GM12878 (cell line): ENCODE measurements around the gene PREX1. TPM values are rescaled to one million over a fixed set of nuclear protein-coding genes. Genes with fewer than 3 reads are reported as not detected.
A peak's percentile ranks its signal among the peaks of the same experiment; 100 is the strongest.

Experiments used
- ATAC-seq: fragments of 200-7000 bp; cut with Tn5 transposase; 3 replicates; pipeline ENCODE4 v1.9.1; 2020; ENCODE audit warnings: mild to moderate bottlenecking, moderate library complexity
- BruUV-seq: library from RNA; stranded (reverse); fragments of 400-500 nt; replicated peaks from 2 replicates; lab custom pipeline; 2021; lab: Mats Ljungman, UMichigan
- CTCF ChIA-PET: fragments of 300-600 bp; sonication (Branson Sonifier 250); formaldehyde crosslinking; extraction: SDS; loops from one replicate; lab custom pipeline; 2021; ENCODE audit warnings: inconsistent platforms; lab: Yijun Ruan, JAX
- POLR2A ChIA-PET: fragments of 350-600 bp; formaldehyde crosslinking; extraction: SDS; loops from one replicate; lab custom pipeline; 2021; ENCODE audit warnings: inconsistent platforms; lab: Charles Lee
- RAD21 ChIA-PET: fragments of 300-600 bp; sonication (Branson Sonifier 250); formaldehyde crosslinking; loops from one replicate; lab custom pipeline; 2023; ENCODE audit warnings: antibody characterized with exemption; ENCODE audit not compliant: unreplicated experiment; lab: Charles Lee
- SMC1A ChIA-PET: fragments of 300-600 bp; sonication (Branson Sonifier 250); formaldehyde crosslinking; loops from one replicate; lab custom pipeline; 2023; ENCODE audit not compliant: unreplicated experiment, uncharacterized antibody; lab: Charles Lee
- DNase-seq: peaks from one replicate; pipeline ENCODE4 v3.0.0-alpha.2; 2011; ENCODE audit warnings: low read depth, low spot score
- FAIRE-seq: peaks from 3 replicates; lab custom pipeline; 2011; peaks lifted over from hg19 to GRCh38; lab: Jason Lieb, UNC
- H2AFZ ChIP-seq: 2 replicates; pipeline ENCODE4 v1.6.0; 2011; ENCODE audit warnings: low read depth, low read length, control low read depth; ENCODE audit not compliant: control insufficient read depth
- H3K27ac ChIP-seq: 2 replicates; pipeline ENCODE4 v1.5.1; 2011; ENCODE audit warnings: control low read depth; ENCODE audit not compliant: control insufficient read depth, insufficient read depth
- H3K27me3 ChIP-seq, 2 experiments: replicated peaks in 1 of 2; 2 replicates each; pipeline versions ENCODE4 v1.6.0 to v1.6.1; 2011; ENCODE audit warnings: low read length in 1 of 2; ENCODE audit not compliant: control insufficient read depth in 2 of 2, insufficient read depth in 2 of 2
- H3K36me3 ChIP-seq, 2 experiments: 2 replicates each; pipeline ENCODE4 v1.5.1; 2011; ENCODE audit warnings: low read length in 1 of 2; ENCODE audit not compliant: control insufficient read depth in 2 of 2, insufficient read depth in 2 of 2
- H3K4me1 ChIP-seq: 2 replicates; pipeline ENCODE4 v1.6.1; 2011; ENCODE audit warnings: mild to moderate bottlenecking, low read length, moderate library complexity, mixed read lengths; ENCODE audit not compliant: control insufficient read depth, insufficient read depth
- H3K4me2 ChIP-seq: 2 replicates; pipeline ENCODE4 v1.6.0; 2011; ENCODE audit warnings: control low read depth; ENCODE audit not compliant: control insufficient read depth, insufficient read depth
- H3K4me3 ChIP-seq: fragments of 200-600 bp; sonication (generic); 2 replicates; pipeline ENCODE4 v1.5.1; 2016
- H3K79me2 ChIP-seq: 2 replicates; pipeline ENCODE4 v1.6.0; 2011; ENCODE audit warnings: low read length; ENCODE audit not compliant: control insufficient read depth, insufficient read depth
- H3K9ac ChIP-seq: 2 replicates; pipeline ENCODE4 v1.8.0; 2011; ENCODE audit warnings: low read length, control low read depth, mixed read lengths; ENCODE audit not compliant: control insufficient read depth, insufficient read depth
- H3K9me3 ChIP-seq: replicated peaks from 3 replicates; pipeline ENCODE4 v1.5.1; 2011; ENCODE audit warnings: mild to moderate bottlenecking, low read length; ENCODE audit not compliant: control insufficient read depth, insufficient read depth
- H4K20me1 ChIP-seq: 2 replicates; pipeline ENCODE4 v1.6.0; 2011; ENCODE audit not compliant: control insufficient read depth, insufficient read depth
- EED ChIP-seq: sonication (generic); IDR thresholded peaks from 2 replicates; pipeline ENCODE4 v1.6.1; 2016; ENCODE audit warnings: antibody characterized with exemption, low read depth
- FOXK2 ChIP-seq: fragments of 450-650 bp; IDR thresholded peaks from 2 replicates; pipeline ENCODE4 v1.6.1; 2017; ENCODE audit warnings: mild to moderate bottlenecking, moderate library complexity
- KAT2A ChIP-seq: conservative IDR thresholded peaks from 2 replicates; pipeline ENCODE4 v1.6.1; 2011; ENCODE audit warnings: low read depth, low read length; ENCODE audit not compliant: control insufficient read depth
- NFIC ChIP-seq: IDR thresholded peaks from 2 replicates; pipeline ENCODE4 v1.6.1; 2012; ENCODE audit warnings: low read depth, mild to moderate bottlenecking, inconsistent platforms, low read length, moderate library complexity
- SP1 ChIP-seq: IDR thresholded peaks from one replicate; pipeline ENCODE4 v1.6.1; 2011; ENCODE audit warnings: low read depth, low read length
- TCF7 ChIP-seq: IDR thresholded peaks from 2 replicates; pipeline ENCODE4 v1.6.1; 2014; ENCODE audit warnings: antibody characterized with exemption, borderline replicate concordance
- ZNF384 ChIP-seq: IDR thresholded peaks from 2 replicates; pipeline ENCODE4 v1.6.1; 2012; ENCODE audit warnings: low read depth, mild to moderate bottlenecking, low read length, improper control_type of control experiment, borderline replicate concordance
- WGBS: methylation state at CpG from one replicate; pipeline ENCODE4 v1.1.6; 2016; ENCODE audit warnings: low lambda C conversion rate; ENCODE audit not compliant: insufficient replicate concordance, insufficient coverage; ENCODE audit errors: missing lambda C conversion rate; 5-methylcytosine and 5-hydroxymethylcytosine counted together
- in situ Hi-C: fragments of 300-500 bp; cut with MboI; formaldehyde crosslinking; loops from 9 replicates; pipeline ENCODE4 v1.14.3; 2018; ENCODE audit warnings: mixed read lengths
- intact Hi-C: fragments of 100-400 bp; cut with micrococcal nuclease; formaldehyde crosslinking; loops from one replicate; pipeline ENCODE4 v1.14.2; 2022; ENCODE audit not compliant: unreplicated experiment
- polyA plus RNA-seq, 11 experiments: library from polyadenylated mRNA; depleted of rRNA in 4 of 11; unstranded in 6 of 11; stranded (reverse) in 5 of 11; fragments of >200 nt; fragmentation: Nextera tagmentation in 4 of 11; fragmentation: Illumina TruSeq in 1 of 11; extraction: Ambion mirVana in 4 of 11; extraction: Trizol in 1 of 11; gene quantifications; 1 replicate in 1 of 11; 2 replicates in 10 of 11; pipeline versions ENCODE4 v1.2.1 to v1.2.3, GENCODE V29; 2011 to 2016; ENCODE audit warnings: inconsistent platforms in 2 of 11, missing spikeins in 2 of 11, low read depth in 1 of 11
- total RNA-seq, 4 experiments: library from RNA; depleted of rRNA in 3 of 4; stranded (reverse); fragments of >200 nt in 3 of 4; fragmentation: Illumina TruSeq in 1 of 4; extraction: Trizol in 1 of 4; gene quantifications; 2 replicates each; pipeline versions ENCODE4 v1.2.1 to v1.2.3, GENCODE V29; 2013 to 2021
- TF ChIP-seq, protein P1 (sequence below): IDR thresholded peaks from 2 replicates; pipeline ENCODE4 v1.6.1; 2012; ENCODE audit warnings: improper control_type of control experiment, low read depth, low read length; ENCODE audit not compliant: insufficient replicate concordance
- TF ChIP-seq, protein P2 (sequence below): IDR thresholded peaks from 2 replicates; pipeline ENCODE4 v1.6.1; 2012; ENCODE audit warnings: low read length, inconsistent platforms
- TF ChIP-seq, protein P3 (sequence below): fragments of 150-350 bp; IDR thresholded peaks from 2 replicates; pipeline ENCODE4 v1.6.1; 2014; ENCODE audit warnings: mild to moderate bottlenecking, low read depth, low read length

PREX1 gene
- total and polyA plus RNA-seq, 10 of the 15 experiments (the other 5 are each of a cell fraction or from before 2014, with no cell fraction given), result 2.6 to 114 (median 38.9) TPM

DNA sequence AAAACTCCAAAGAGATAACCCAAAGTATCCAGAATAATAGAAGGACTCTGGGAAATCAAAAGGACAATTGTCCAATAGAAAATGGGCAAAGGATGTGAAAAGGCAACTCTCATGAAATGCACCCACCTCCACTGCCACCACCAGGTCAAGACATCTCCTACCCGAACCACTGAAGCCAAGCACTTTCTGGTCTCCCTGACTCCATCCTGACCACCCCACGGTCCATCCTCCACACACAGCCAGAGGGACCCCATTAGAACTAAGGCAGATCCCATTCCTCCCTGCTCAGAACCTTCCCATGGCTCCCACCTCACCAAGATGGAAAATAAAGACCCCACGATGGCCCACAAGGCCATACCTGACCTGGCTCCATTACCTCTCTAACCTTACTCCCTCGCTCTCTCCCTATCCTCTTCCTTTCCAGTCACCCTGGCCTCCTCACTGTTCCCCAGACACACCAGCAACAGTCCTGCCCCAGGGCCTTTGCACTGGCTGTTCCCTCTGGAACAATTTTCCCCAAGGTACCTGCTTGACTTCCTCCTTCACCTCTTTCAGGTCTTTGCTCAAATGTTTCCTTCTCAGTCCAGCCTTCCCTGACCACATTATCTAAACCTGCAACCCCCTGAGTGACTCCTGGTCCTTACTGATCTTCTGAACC lies 108.1 kb downstream of the PREX1 start:
- Histone ChIP-seq H3K4me1 (peaks cover 93% of the 10 kb centered on the region), H3K79me2 (peaks cover 84% of the 10 kb centered on the region), H3K4me2 (peak overlapping the region; percentile 79), H3K27ac (peak overlapping the region; percentile 70), H2AFZ (no peak overlapping the region), H3K9ac (0 out of 2 replicates have a peak overlapping the region, but pooled peaks have one; percentile 1), H3K36me3 (peaks cover 13 to 30% of the 10 kb centered on the region in 2 experiments; a peak in 3 of 4 replicates), H3K4me3 (peak overlapping the region; percentile 32; the same call in 1 of the 2 replicates), H3K9me3 (no peaks in the 10 kb centered on the region), H3K27me3 (no peaks in the 10 kb centered on the region), H4K20me1 (no peaks in the 10 kb centered on the region)
- no peak for DNase-seq
- ChIA-PET SMC1A (interaction anchor here (0.6 to 15.6 kb wide), 6 partner anchors 7 to 68 kb away, joined by 3 to 141 read pairs (median 4); no protein-coding TSS in a partner anchor), RAD21 (interaction anchor here (0.8 to 2.2 kb wide), 6 partner anchors 15 to 107 kb away, joined by 3 to 9 read pairs (median 4); no protein-coding TSS in a partner anchor), POLR2A (interaction anchor here (1.3 kb wide), 1 partner anchor 106 kb away, joined by 3 read pairs; no protein-coding TSS in a partner anchor), CTCF (interaction anchor here (1.5 to 4.4 kb wide), 3 partner anchors 19 to 107 kb away, joined by 4 to 13 read pairs (median 5); partner anchors contain the start of gene PREX1)
- intact Hi-C loops (loop anchor here (2.0 to 10.0 kb wide), 3 partner anchors 19 to 185 kb away; no protein-coding TSS in a partner anchor), in situ Hi-C loops (no loop called here)
- ATAC-seq, result no peak
- TSS peak; percentile 16 for BruUV-seq
- FAIRE-seq, result no peak
- WGBS, result 43% methylated on average over 4 of the region's 4 CpGs
- TF ChIP-seq SP1 (no peak), FOXK2 (no peak), ZNF384 (no peak), KAT2A (no peak), NFIC (no peak), TCF7 (no peak), EED (peak; percentile 26)
- TF ChIP-seq, protein P1, sequence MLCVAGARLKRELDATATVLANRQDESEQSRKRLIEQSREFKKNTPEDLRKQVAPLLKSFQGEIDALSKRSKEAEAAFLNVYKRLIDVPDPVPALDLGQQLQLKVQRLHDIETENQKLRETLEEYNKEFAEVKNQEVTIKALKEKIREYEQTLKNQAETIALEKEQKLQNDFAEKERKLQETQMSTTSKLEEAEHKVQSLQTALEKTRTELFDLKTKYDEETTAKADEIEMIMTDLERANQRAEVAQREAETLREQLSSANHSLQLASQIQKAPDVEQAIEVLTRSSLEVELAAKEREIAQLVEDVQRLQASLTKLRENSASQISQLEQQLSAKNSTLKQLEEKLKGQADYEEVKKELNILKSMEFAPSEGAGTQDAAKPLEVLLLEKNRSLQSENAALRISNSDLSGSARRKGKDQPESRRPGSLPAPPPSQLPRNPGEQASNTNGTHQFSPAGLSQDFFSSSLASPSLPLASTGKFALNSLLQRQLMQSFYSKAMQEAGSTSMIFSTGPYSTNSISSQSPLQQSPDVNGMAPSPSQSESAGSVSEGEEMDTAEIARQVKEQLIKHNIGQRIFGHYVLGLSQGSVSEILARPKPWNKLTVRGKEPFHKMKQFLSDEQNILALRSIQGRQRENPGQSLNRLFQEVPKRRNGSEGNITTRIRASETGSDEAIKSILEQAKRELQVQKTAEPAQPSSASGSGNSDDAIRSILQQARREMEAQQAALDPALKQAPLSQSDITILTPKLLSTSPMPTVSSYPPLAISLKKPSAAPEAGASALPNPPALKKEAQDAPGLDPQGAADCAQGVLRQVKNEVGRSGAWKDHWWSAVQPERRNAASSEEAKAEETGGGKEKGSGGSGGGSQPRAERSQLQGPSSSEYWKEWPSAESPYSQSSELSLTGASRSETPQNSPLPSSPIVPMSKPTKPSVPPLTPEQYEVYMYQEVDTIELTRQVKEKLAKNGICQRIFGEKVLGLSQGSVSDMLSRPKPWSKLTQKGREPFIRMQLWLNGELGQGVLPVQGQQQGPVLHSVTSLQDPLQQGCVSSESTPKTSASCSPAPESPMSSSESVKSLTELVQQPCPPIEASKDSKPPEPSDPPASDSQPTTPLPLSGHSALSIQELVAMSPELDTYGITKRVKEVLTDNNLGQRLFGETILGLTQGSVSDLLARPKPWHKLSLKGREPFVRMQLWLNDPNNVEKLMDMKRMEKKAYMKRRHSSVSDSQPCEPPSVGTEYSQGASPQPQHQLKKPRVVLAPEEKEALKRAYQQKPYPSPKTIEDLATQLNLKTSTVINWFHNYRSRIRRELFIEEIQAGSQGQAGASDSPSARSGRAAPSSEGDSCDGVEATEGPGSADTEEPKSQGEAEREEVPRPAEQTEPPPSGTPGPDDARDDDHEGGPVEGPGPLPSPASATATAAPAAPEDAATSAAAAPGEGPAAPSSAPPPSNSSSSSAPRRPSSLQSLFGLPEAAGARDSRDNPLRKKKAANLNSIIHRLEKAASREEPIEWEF, result no peak
- TF ChIP-seq, protein P2, sequence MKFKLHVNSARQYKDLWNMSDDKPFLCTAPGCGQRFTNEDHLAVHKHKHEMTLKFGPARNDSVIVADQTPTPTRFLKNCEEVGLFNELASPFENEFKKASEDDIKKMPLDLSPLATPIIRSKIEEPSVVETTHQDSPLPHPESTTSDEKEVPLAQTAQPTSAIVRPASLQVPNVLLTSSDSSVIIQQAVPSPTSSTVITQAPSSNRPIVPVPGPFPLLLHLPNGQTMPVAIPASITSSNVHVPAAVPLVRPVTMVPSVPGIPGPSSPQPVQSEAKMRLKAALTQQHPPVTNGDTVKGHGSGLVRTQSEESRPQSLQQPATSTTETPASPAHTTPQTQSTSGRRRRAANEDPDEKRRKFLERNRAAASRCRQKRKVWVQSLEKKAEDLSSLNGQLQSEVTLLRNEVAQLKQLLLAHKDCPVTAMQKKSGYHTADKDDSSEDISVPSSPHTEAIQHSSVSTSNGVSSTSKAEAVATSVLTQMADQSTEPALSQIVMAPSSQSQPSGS, result 0 out of 2 replicates have a peak, but pooled peaks have one; percentile 1
- TF ChIP-seq, protein P3, sequence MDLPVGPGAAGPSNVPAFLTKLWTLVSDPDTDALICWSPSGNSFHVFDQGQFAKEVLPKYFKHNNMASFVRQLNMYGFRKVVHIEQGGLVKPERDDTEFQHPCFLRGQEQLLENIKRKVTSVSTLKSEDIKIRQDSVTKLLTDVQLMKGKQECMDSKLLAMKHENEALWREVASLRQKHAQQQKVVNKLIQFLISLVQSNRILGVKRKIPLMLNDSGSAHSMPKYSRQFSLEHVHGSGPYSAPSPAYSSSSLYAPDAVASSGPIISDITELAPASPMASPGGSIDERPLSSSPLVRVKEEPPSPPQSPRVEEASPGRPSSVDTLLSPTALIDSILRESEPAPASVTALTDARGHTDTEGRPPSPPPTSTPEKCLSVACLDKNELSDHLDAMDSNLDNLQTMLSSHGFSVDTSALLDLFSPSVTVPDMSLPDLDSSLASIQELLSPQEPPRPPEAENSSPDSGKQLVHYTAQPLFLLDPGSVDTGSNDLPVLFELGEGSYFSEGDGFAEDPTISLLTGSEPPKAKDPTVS, result no peak
